Stimulated activated memory B cell treated with anti-CD40 and anti-IgM and Interleukin-4, amounts not matched to agents 10 μg/mL and 1 μg/mL and 100 μg/mL, for 72 hours (primary cell): Measurements from ENCODE around the gene HMG20A.

Experiments used
- ATAC-seq: fragments of 150-1000 bp; cut with Tn5 transposase; 2 replicates; pipeline ENCODE4 v1.10.0; 2021
- H3K27ac Mint-ChIP-seq: one replicate; pipeline ENCODE4 v1.8.0; 2022; ENCODE audit warnings: mild to moderate bottlenecking, mixed read lengths
- H3K27me3 Mint-ChIP-seq: one replicate; pipeline ENCODE4 v1.8.0; 2022; ENCODE audit warnings: mixed read lengths
- H3K36me3 Mint-ChIP-seq: one replicate; pipeline ENCODE4 v1.8.0; 2022; ENCODE audit warnings: mixed read lengths
- H3K4me1 Mint-ChIP-seq: one replicate; pipeline ENCODE4 v1.8.0; 2022; ENCODE audit warnings: mixed read lengths
- H3K4me3 Mint-ChIP-seq: one replicate; pipeline ENCODE4 v1.8.0; 2022; ENCODE audit warnings: mild to moderate bottlenecking, moderate library complexity, mixed read lengths
- H3K9me3 Mint-ChIP-seq: one replicate; pipeline ENCODE4 v1.8.0; 2022; ENCODE audit warnings: mixed read lengths

The HMG20A gene

GRCh38 chr15:77420610-77421369 lies at the start of gene HMG20A:
Gene HMG20A, plus strand, starts transcription at chr15:77420888. Its CDS starts 37,520 bp downstream, at chr15:77458408.
- Mint-ChIP-seq H3K27ac (peak within 1 kb of the TSS; percentile 99), H3K4me1 (peaks cover 43% of the 10 kb centered on the region), H3K9me3 (no peaks in the 10 kb centered on the region), H3K27me3 (no peaks in the 10 kb centered on the region), H3K4me3 (peak within 1 kb of the TSS; percentile 98), H3K36me3 (peaks cover 16% of the 10 kb centered on the region)
- ATAC-seq, result peak; percentile 69

DNA sequence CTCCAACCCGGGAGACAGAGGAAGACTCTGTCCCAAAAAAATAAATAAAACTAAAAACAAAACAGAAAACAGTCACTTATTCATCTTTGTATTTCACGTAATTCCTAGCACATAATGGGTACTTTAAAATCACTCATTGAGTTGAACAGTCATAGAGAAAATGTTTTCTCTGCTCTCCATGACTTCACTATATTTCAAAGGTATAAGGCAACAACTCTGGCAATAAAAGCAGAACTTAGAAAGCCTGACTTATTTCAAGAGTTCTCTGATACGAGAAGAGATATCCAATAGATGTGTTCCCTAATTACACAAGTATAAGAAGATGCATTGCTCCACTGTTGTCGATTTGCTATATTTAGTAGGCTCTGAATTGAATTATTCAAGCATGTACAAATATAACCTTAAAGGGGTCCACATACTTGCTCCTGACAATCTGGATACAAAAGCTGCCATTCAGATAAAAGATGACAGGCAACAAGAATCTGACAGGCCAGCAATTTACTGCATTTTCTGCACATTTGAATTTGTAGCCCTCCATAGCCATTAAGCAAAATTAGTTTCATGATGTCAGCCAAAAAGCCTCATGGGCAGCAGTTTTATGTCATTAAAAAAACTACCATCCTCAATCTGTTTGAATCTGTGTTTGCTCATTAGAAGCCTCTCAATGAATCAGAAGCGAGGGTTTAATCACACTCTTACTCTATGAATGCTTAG lies 48.7 kb upstream of the HMG20A start:
- ATAC-seq, result peak; percentile 64
- no peaks in the 10 kb centered on the region for H3K27me3 Mint-ChIP-seq
- H3K27ac Mint-ChIP-seq, result no peak overlapping the region
- H3K4me3 Mint-ChIP-seq, result no peak overlapping the region
- peaks cover 48% of the 10 kb centered on the region for H3K4me1 Mint-ChIP-seq
- no peaks in the 10 kb centered on the region for H3K9me3 Mint-ChIP-seq
- H3K36me3 Mint-ChIP-seq, result peaks cover 7% of the 10 kb centered on the region

GRCh38 chr15:77373441-77373840 lies 47.2 kb upstream of the HMG20A start:
- Mint-ChIP-seq H3K36me3 (peaks cover 7% of the 10 kb centered on the region), H3K4me3 (no peak overlapping the region), H3K4me1 (peaks cover 52% of the 10 kb centered on the region), H3K9me3 (no peaks in the 10 kb centered on the region), H3K27ac (no peak overlapping the region), H3K27me3 (no peaks in the 10 kb centered on the region)
- no peak for ATAC-seq

- no peaks in the 10 kb centered on the region for H3K9me3 Mint-ChIP-seq
- no peak overlapping the region for H3K27ac Mint-ChIP-seq
- H3K27me3 Mint-ChIP-seq, result no peaks in the 10 kb centered on the region
- peaks cover 7% of the 10 kb centered on the region for H3K36me3 Mint-ChIP-seq
- no peak overlapping the region for H3K4me3 Mint-ChIP-seq
- H3K4me1 Mint-ChIP-seq, result peaks cover 41% of the 10 kb centered on the region
- ATAC-seq, result no peak
These were observed 45.6 kb upstream of the HMG20A start for GRCh38 chr15:77375133-77375532.

DNA sequence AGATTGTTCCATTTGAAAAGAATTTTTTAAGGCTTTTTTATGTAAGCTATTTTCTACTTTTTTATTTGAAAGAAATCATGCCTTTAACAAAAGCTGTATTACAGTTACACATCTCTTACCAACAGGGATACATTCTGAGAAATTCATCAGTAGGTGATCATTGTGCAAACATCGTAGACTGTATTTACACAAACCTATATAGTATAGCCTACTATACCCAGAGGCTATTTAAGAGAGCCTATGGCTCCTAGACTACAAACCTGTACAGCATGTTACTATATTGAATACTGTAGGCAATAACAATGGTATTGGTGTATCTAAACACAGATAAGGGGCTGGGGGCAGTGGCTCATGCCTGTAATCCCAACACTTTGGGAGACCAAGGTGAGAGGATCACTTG lies 43.9 kb upstream of the HMG20A start:
- no peak overlapping the region for H3K4me3 Mint-ChIP-seq
- no peaks in the 10 kb centered on the region for H3K9me3 Mint-ChIP-seq
- ATAC-seq, result no peak
- H3K36me3 Mint-ChIP-seq, result peaks cover 7% of the 10 kb centered on the region
- H3K4me1 Mint-ChIP-seq, result peaks cover 39% of the 10 kb centered on the region
- no peak overlapping the region for H3K27ac Mint-ChIP-seq
- no peaks in the 10 kb centered on the region for H3K27me3 Mint-ChIP-seq

DNA sequence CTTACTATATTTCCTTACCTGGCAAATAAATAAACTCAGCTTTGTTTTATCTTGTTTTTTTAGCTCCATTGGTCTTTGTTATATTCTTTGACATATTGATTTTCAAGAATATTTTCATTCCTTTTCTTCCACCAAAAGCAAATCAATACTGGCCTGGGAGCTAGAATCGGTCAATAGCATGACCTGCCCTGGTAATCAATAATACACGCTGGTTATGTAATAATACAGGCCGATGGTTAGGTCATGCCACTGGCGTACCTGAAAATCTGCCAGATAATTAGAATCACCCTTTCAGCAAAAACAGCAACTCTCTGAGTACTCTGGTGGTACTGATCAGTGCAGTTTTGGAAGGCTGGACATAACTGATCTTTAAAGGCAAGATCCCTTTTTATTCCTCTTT lies 40.7 kb upstream of the HMG20A start:
- ATAC-seq, result no peak
- Mint-ChIP-seq H3K27me3 (no peaks in the 10 kb centered on the region), H3K9me3 (no peaks in the 10 kb centered on the region), H3K27ac (no peak overlapping the region), H3K4me1 (peaks cover 38% of the 10 kb centered on the region), H3K4me3 (no peak overlapping the region), H3K36me3 (no peaks in the 10 kb centered on the region)

GRCh38 chr15:77384086-77384485 lies 36.6 kb upstream of the HMG20A start:
- H3K4me1 Mint-ChIP-seq, result peaks cover 60% of the 10 kb centered on the region
- H3K36me3 Mint-ChIP-seq, result no peaks in the 10 kb centered on the region
- H3K27me3 Mint-ChIP-seq, result no peaks in the 10 kb centered on the region
- H3K4me3 Mint-ChIP-seq, result no peak overlapping the region
- H3K27ac Mint-ChIP-seq, result no peak overlapping the region
- no peaks in the 10 kb centered on the region for H3K9me3 Mint-ChIP-seq
- no peak for ATAC-seq

DNA sequence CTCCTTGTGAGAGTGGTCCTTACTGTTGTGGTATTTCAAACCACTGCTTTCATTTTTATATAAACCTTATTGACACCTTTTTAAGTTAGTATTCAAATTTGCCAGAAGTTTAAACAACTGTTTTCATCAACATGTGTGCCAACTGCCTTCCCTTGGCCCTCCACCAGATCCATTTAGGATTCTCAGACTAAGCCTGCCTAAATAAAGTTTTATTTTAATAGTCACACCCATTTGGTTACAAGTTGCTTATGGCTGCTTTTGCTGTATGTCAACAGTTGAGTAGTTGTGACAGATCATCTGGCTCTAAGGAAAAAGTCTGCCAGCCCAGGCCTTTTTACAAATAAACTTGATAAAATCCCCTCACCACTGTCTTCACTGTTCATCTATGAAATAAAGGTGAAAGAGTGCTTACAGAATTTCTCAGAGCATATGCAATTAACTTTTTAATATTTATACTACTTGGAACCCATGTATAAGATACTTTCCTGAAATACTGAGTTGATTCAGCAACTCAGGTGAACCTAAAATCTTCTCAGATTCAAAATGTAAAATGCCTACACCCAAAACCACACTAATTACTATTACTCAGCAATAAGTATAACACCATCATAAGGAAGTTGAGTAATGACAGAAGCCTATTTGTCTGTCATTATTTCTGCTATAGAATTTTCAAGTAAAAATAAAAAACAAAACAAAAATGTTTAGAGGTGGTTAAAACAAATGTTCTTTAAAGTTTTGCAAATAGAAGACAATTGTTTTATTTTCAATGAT lies 35.9 kb upstream of the HMG20A start:
- no peak for ATAC-seq
- Mint-ChIP-seq H3K36me3 (no peaks in the 10 kb centered on the region), H3K4me3 (no peak overlapping the region), H3K27ac (peak overlapping the region; percentile 27), H3K9me3 (no peaks in the 10 kb centered on the region), H3K27me3 (no peaks in the 10 kb centered on the region), H3K4me1 (peaks cover 66% of the 10 kb centered on the region)

DNA sequence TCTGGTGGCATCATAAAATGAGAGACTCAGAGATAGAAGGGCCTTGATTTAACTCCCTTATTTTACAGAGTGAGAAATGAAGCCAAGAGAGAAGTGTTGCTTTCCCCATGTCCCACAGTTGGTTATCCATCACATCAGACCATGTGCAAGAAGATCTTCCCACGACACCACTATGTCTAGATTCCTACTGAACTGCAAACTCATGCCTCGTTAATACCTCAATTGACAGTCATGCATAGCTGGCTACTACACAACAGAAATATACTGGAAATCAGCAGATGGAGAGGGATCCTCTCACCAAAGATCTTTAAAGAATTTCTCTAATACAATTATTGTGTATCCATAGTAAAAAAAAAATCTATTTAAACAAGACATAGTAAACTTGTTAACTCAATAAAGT lies 34.1 kb upstream of the HMG20A start:
- H3K4me3 Mint-ChIP-seq, result no peak overlapping the region
- H3K27me3 Mint-ChIP-seq, result no peaks in the 10 kb centered on the region
- ATAC-seq, result no peak
- no peak overlapping the region for H3K27ac Mint-ChIP-seq
- H3K9me3 Mint-ChIP-seq, result no peaks in the 10 kb centered on the region
- no peaks in the 10 kb centered on the region for H3K36me3 Mint-ChIP-seq
- peaks cover 69% of the 10 kb centered on the region for H3K4me1 Mint-ChIP-seq

DNA sequence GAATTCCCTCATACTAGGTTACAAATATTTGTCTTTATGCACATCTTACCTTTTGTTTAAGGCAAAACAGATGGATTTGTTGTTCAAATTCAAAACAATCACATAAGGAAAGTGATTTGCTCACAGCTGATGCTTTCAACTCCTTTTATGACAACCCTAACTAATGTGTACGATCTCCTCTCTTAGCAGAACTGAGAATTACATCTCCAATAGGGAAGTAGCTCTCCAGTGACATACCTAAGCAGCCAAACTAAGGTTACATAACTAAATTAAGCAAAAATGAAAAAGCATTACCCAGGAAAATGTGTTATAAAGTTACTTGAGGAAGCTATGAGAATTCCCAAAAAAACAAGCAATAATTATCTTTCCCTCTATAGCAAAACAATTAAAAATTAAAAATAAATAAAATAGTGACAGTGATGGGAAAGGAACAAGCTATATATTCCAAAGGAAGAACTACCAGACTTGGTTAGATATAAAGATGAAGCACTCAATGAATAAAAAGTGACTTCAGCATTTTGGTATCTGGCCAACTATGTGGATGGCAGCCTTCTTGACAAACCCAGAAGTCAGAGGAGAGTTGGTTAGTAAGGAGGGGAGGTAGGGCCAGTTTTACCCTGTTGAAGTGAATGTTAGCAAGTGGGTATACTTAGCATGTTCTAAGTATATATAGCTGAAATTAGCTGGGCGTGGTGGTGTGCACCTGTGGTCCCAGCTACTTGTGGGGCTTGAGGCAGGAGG lies 33.2 kb upstream of the HMG20A start:
- Mint-ChIP-seq H3K27me3 (no peaks in the 10 kb centered on the region), H3K4me1 (peaks cover 66% of the 10 kb centered on the region), H3K4me3 (no peak overlapping the region), H3K9me3 (no peaks in the 10 kb centered on the region), H3K36me3 (no peaks in the 10 kb centered on the region), H3K27ac (no peak overlapping the region)
- ATAC-seq, result no peak

GRCh38 chr15:77391372-77391951 lies 29.2 kb upstream of the HMG20A start:
- no peak for ATAC-seq
- peaks cover 66% of the 10 kb centered on the region for H3K4me1 Mint-ChIP-seq
- H3K36me3 Mint-ChIP-seq, result peaks cover 22% of the 10 kb centered on the region
- H3K9me3 Mint-ChIP-seq, result peaks cover 11% of the 10 kb centered on the region
- no peak overlapping the region for H3K4me3 Mint-ChIP-seq
- no peaks in the 10 kb centered on the region for H3K27me3 Mint-ChIP-seq
- no peak overlapping the region for H3K27ac Mint-ChIP-seq

- no peaks in the 10 kb centered on the region for H3K27me3 Mint-ChIP-seq
- H3K27ac Mint-ChIP-seq, result no peak overlapping the region
- peaks cover 35% of the 10 kb centered on the region for H3K36me3 Mint-ChIP-seq
- H3K9me3 Mint-ChIP-seq, result peaks cover 19% of the 10 kb centered on the region
- no peak for ATAC-seq
- H3K4me1 Mint-ChIP-seq, result peaks cover 61% of the 10 kb centered on the region
- H3K4me3 Mint-ChIP-seq, result no peak overlapping the region
These were observed 27.8 kb upstream of the HMG20A start for GRCh38 chr15:77392762-77393470.

GRCh38 chr15:77393471-77393840 lies 27.2 kb upstream of the HMG20A start:
- H3K27me3 Mint-ChIP-seq, result no peaks in the 10 kb centered on the region
- peaks cover 40% of the 10 kb centered on the region for H3K36me3 Mint-ChIP-seq
- no peak overlapping the region for H3K27ac Mint-ChIP-seq
- H3K4me3 Mint-ChIP-seq, result no peak overlapping the region
- no peak for ATAC-seq
- H3K4me1 Mint-ChIP-seq, result peaks cover 55% of the 10 kb centered on the region
- H3K9me3 Mint-ChIP-seq, result peaks cover 24% of the 10 kb centered on the region

DNA sequence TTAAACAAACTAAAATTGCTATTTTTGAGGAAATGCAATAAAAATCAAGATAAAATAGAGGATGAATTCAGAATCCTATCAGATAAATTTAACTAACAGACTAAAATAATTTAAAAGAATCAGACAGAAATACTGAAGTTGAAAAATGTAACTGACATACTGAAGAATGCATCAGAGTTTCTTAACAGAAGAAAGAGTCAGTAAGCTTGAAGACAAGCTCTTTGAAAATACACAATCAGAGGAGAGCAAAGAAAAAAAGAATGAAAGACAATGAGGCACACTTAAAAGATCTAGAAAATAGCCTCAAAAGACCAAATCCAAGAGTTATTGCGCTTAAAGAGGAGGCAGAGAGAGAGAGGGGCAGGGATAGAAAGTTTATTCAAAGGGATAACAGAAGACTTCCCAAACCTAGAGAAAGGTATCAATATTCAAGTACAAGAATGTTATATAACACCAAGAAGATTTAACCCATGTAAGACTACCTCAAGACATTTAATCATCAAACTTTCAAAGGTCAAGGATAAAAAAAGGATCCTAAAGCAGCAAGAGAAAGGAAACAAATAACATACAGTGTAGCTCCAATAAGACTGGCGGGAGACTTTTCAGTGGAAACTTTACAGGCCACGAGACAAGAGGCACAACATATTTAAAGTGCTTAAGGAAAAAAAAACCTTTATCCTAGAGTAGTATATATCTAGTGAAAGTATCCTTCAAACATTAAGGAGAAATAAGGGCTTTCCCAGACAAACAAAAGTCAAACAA lies 25.5 kb upstream of the HMG20A start:
- Mint-ChIP-seq H3K27me3 (no peaks in the 10 kb centered on the region), H3K4me1 (peaks cover 38% of the 10 kb centered on the region), H3K9me3 (peaks cover 32% of the 10 kb centered on the region), H3K27ac (no peak overlapping the region), H3K4me3 (no peak overlapping the region), H3K36me3 (peaks cover 54% of the 10 kb centered on the region)
- no peak for ATAC-seq
